ENCODE results near the gene RIPPLY3.

The RIPPLY3 gene

DNA sequence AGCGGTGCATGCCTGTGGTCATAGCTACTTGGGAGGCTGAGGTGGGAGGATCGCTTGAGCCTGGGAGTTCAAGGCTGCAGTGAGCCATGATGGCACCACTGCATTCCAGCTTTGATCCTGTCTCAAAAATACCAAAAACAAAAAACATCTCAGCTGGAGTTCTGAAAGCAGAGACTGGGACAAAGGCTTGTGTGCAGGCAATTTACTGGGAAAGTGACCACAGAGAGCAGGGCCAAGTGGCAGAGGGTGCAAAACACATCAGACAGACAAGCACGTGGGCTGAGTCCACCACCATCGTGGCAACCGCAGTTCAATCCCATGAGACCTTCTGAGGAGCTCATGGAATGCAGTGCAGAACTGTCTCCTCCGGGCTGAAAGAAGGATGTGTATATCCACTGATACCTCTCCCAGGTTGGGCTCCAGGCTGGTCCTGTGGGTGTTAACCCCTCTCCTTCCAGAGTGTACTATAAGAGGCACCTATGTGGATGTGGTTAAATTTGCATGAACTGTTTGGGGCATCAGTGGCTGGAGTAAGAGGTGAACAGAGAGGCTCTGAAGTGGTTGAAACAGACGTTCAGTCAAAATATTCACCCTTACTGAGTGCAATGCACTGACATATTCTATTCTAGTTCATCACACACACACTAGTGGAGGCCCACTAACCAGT, 55.6 kb downstream of the RIPPLY3 start:
- no peak for DNase-seq (ENCODE audit: low spot score)

DNA sequence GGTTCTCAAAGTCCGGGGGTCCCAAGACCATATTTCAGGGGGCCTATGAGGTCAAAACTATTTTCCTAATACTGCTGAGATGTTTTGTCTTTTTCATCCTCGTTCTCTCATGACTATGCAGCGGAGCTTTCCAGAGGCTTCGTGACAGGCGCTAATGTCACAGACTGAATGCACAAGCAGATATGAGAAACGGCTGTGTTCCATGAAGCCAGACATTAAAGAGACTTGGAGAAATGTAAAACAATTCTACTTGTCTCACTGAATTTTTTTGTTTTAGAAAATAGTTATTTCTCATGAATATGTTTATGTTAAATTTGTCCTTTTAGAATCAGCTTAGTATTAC, 56.1 kb downstream of the RIPPLY3 start:
- DNase-seq (ENCODE audit: low spot score) = no peak

GRCh38 chr21:37063433-37063832, 56.9 kb downstream of the RIPPLY3 start:
- DNase-seq (ENCODE audit: low spot score) = no peak

GRCh38 chr21:37064841-37065240, 58.3 kb downstream of the RIPPLY3 start:
- no peak for DNase-seq (ENCODE audit: low spot score)

- no peak for DNase-seq (ENCODE audit: low spot score)
These were observed 59.2 kb downstream of the RIPPLY3 start for GRCh38 chr21:37065561-37066177.
